ENCODE measurements around the gene DNAH1. TPM values are rescaled to one million over a fixed set of nuclear protein-coding genes. Genes with fewer than 3 reads are reported as not detected.

Gene DNAH1
- total RNA-seq, 2 experiments from 2014 or later = 5.8 to 14.2 TPM

DNA sequence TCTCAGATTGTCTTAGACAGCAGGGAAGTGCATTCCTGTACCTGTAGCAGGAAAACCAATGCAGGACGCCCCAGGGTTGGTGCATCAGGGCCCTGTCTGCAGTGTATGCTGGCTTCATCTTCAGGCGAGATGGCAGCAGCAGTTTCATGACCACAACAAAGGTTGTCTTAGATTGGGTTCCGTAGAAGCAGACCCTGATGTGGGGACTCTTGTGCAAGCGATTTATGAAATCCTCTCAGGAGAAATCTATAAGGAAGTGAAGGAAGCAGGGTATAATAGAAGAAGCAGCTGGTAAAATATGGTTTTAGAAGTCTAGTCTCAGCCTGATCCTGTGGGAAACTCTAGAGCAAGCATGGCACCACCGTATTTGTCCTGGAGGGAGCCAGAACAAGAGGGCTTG, 25.0 kb downstream of the DNAH1 start:
- TF ChIP-seq EZH2phosphoT487 (IDR thresholded peaks at IDR 0.05; ENCODE audit: borderline replicate concordance, low read depth, low read length) = no peak
- TF ChIP-seq, protein P1, sequence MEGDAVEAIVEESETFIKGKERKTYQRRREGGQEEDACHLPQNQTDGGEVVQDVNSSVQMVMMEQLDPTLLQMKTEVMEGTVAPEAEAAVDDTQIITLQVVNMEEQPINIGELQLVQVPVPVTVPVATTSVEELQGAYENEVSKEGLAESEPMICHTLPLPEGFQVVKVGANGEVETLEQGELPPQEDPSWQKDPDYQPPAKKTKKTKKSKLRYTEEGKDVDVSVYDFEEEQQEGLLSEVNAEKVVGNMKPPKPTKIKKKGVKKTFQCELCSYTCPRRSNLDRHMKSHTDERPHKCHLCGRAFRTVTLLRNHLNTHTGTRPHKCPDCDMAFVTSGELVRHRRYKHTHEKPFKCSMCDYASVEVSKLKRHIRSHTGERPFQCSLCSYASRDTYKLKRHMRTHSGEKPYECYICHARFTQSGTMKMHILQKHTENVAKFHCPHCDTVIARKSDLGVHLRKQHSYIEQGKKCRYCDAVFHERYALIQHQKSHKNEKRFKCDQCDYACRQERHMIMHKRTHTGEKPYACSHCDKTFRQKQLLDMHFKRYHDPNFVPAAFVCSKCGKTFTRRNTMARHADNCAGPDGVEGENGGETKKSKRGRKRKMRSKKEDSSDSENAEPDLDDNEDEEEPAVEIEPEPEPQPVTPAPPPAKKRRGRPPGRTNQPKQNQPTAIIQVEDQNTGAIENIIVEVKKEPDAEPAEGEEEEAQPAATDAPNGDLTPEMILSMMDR (conservative IDR thresholded peaks at IDR 0.05; ENCODE audit: low read length) = no peak
- H3K4me2 ChIP-seq (ENCODE audit: low read length) = no peak overlapping the region
- DNase-seq (ENCODE audit: low spot score) = no peak
- H3K79me2 ChIP-seq (ENCODE audit: insufficient read depth, low read depth, low read length) = no peaks in the 10 kb centered on the region
- no peaks in the 10 kb centered on the region for H3K9me3 ChIP-seq (ENCODE audit: low read length)
- H2AFZ ChIP-seq (ENCODE audit: low read length) = no peak overlapping the region
- H3K9me2 ChIP-seq (ENCODE audit: insufficient read depth, low read length) = no peaks in the 10 kb centered on the region
- BruUV-seq (replicated peaks) = no TSS peak
- no peaks in the 10 kb centered on the region for H4K20me1 ChIP-seq (ENCODE audit: insufficient read depth, low read length)
- no peaks in the 10 kb centered on the region for H3K36me3 ChIP-seq (ENCODE audit: insufficient read depth, low read length)
- intact Hi-C loops (cut with micrococcal nuclease; ENCODE audit: unreplicated experiment) = no loop called here
- no peak overlapping the region for H3K27ac ChIP-seq (ENCODE audit: low read depth, low read length, poor library complexity, severe bottlenecking)
- POLR2A ChIA-PET = interaction anchor here (0.6 kb wide), 1 partner anchor 850 kb away, joined by 3 read pairs; no protein-coding TSS in a partner anchor
- CTCF ChIA-PET (ENCODE audit: unreplicated experiment) = interaction anchor here (0.6 kb wide), 1 partner anchor 162 kb away, joined by 3 read pairs; no protein-coding TSS in a partner anchor
- H3K4me3 ChIP-seq (ENCODE audit: low read depth, low read length, poor library complexity, severe bottlenecking) = no peak overlapping the region
- peaks cover 18% of the 10 kb centered on the region for H3K4me1 ChIP-seq (ENCODE audit: insufficient read depth, low read length, poor library complexity, severe bottlenecking)

DNA sequence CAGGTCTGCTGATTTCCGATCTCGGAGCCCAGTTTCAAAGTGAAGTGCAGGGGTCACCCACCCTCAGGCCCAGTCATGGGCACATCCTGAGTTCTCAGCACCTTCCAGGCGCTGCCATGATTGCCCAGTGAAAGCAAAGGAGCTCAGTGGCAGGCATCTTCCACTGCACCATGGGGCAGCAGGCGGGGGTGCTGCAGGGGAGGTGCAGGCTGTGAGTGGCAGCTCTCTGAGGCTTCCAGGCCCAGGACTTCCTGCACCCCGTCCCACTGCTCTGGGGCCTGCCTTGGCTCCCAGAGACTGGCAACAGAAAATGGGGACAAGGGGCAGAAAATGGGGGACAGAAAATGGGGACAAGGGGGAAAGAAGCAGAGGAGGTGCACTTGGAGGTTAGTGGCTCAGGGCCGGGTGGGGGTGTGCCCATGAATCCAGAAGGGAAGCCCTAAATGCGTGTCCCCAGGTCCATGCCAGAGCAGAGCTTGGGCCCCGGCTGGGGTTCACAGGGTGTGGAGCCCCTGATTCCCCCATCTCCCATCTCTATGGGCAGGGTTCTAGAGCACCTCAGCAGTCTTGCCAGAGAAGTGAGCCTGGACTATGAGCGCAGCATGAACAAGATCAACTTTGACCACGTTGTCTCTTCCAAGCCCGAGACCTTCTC, 28.0 kb downstream of the DNAH1 start:
- no peak for TF ChIP-seq EZH2phosphoT487 (IDR thresholded peaks at IDR 0.05; ENCODE audit: borderline replicate concordance, low read depth, low read length)
- TF ChIP-seq, protein P1 (conservative IDR thresholded peaks at IDR 0.05; ENCODE audit: low read length) = no peak
- no peaks in the 10 kb centered on the region for H3K36me3 ChIP-seq (ENCODE audit: insufficient read depth, low read length)
- intact Hi-C loops (cut with micrococcal nuclease; ENCODE audit: unreplicated experiment) = no loop called here
- ChIA-PET CTCF (ENCODE audit: unreplicated experiment) (no interaction called here), POLR2A (no interaction called here)
- H2AFZ ChIP-seq (ENCODE audit: low read length) = no peak overlapping the region
- no peak for DNase-seq (ENCODE audit: low spot score)
- no peaks in the 10 kb centered on the region for H3K79me2 ChIP-seq (ENCODE audit: insufficient read depth, low read depth, low read length)
- H3K9me2 ChIP-seq (ENCODE audit: insufficient read depth, low read length) = no peaks in the 10 kb centered on the region
- H3K4me3 ChIP-seq (ENCODE audit: low read depth, low read length, poor library complexity, severe bottlenecking) = no peak overlapping the region
- no peak overlapping the region for H3K4me2 ChIP-seq (ENCODE audit: low read length)
- BruUV-seq (replicated peaks) = no TSS peak
- no peaks in the 10 kb centered on the region for H4K20me1 ChIP-seq (ENCODE audit: insufficient read depth, low read length)
- no peak overlapping the region for H3K27ac ChIP-seq (ENCODE audit: low read depth, low read length, poor library complexity, severe bottlenecking)
- no peaks in the 10 kb centered on the region for H3K9me3 ChIP-seq (ENCODE audit: low read length)
- peaks cover 8% of the 10 kb centered on the region for H3K4me1 ChIP-seq (ENCODE audit: insufficient read depth, low read length, poor library complexity, severe bottlenecking)

DNA sequence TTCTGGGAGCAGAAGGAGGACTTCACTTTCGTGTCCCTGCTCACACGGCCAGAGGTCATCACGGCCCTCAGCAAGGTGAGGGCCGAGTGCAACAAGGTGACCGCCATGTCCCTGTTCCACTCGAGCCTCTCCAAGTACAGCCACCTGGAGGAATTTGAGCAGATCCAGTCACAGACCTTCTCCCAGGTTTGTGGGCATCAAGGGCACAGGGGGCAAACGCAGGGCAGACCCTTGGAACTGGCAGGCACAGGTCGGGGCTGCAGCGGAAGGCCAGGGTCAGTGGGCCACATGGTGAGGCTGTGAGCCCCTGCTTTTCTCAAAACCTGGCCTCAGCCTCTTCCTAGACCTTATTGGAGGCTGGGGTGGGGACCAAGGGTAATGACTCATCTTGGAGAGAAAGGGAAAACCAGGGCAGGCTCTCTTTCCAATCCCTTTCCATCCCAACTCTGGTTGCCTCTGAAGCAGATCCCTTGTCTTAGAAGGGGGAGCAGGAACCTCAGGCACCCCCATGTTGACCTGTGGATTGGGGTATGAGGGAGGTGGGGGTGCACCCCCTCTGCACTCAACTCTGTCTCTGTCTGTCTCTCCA, 29.5 kb downstream of the DNAH1 start:
- H4K20me1 ChIP-seq (ENCODE audit: insufficient read depth, low read length) = no peaks in the 10 kb centered on the region
- TF ChIP-seq, protein P1 (conservative IDR thresholded peaks at IDR 0.05; ENCODE audit: low read length) = no peak
- DNase-seq (ENCODE audit: low spot score) = no peak
- H3K9me3 ChIP-seq (ENCODE audit: low read length) = no peaks in the 10 kb centered on the region
- no peaks in the 10 kb centered on the region for H3K9me2 ChIP-seq (ENCODE audit: insufficient read depth, low read length)
- H3K4me2 ChIP-seq (ENCODE audit: low read length) = no peak overlapping the region
- no TSS peak for BruUV-seq (replicated peaks)
- no peaks in the 10 kb centered on the region for H3K36me3 ChIP-seq (ENCODE audit: insufficient read depth, low read length)
- ChIA-PET POLR2A (no interaction called here), CTCF (ENCODE audit: unreplicated experiment) (interaction anchor here (0.5 kb wide), 1 partner anchor 86 kb away, joined by 4 read pairs; no protein-coding TSS in a partner anchor)
- intact Hi-C loops (cut with micrococcal nuclease; ENCODE audit: unreplicated experiment) = no loop called here
- peaks cover 8% of the 10 kb centered on the region for H3K4me1 ChIP-seq (ENCODE audit: insufficient read depth, low read length, poor library complexity, severe bottlenecking)
- H3K79me2 ChIP-seq (ENCODE audit: insufficient read depth, low read depth, low read length) = no peaks in the 10 kb centered on the region
- H3K27ac ChIP-seq (ENCODE audit: low read depth, low read length, poor library complexity, severe bottlenecking) = no peak overlapping the region
- no peak overlapping the region for H3K4me3 ChIP-seq (ENCODE audit: low read depth, low read length, poor library complexity, severe bottlenecking)
- H2AFZ ChIP-seq (ENCODE audit: low read length) = no peak overlapping the region
